ENCODE results near the gene ABCB8. TPM values are rescaled to one million over a fixed set of nuclear protein-coding genes. Genes with fewer than 3 reads are reported as not detected.
A peak's percentile ranks its signal among the peaks of the same experiment; 100 is the strongest.

ABCB8 gene
- polyA plus RNA-seq, 1 donor from 2014 or later: 21.6 TPM

DNA sequence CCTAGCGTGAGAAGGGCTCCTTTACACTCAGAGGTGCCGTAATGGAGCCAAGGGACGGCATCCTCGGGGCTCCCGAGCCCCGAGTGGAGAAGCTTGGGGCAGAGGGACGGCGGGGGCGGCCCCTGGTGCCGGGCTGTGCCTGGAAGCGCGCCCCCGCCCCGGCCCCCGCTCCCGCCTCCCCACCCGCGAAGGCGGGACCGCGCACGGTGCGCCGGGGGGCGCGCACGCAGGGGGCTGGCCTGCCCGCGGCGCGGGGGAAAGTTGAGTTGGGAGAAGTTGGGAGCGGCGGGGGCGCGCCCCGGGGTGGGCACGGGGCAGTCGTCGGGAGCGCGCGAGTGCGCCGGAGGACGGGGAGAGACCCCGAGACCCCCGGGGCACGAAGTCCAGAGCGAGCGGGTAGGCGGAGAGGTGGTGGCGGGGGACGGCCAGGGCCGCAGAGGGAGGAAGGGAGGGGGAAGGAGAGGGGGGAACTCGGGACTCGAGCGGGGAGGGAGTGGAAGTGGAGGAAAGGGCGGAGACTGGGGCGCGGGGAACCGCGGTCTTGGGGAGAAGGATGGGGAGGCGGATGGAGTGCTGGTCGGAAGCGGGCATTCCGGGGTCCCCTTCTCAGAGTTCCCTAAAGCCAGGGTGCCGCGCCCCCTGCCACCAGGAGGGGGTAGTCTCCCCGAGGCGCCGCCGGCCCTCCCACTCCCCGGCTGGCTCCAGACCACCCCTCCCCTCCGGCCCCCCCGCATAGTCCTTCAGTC is 31.3 kb downstream of the ABCB8 start, which contains the start of gene SLC4A2:
TSS of gene SLC4A2 (plus strand) at position 223 of the 746 bp plus-strand sequence. CDS start 2,399 bp downstream, outside the sequence.
- Mint-ChIP-seq H3K4me3 (peak within 1 kb of the TSS; percentile 89 to 99 (median 98)), H3K9me3 (no peaks in the 10 kb centered on the region), H3K27me3 (no peaks in the 10 kb centered on the region), H3K4me1 (peaks cover 9 to 11% (median 9%) of the 10 kb centered on the region in 3 donors), H3K27ac (peak within 1 kb of the TSS; percentile 94 to 96 (median 95)), H3K36me3 (no peaks in the 10 kb centered on the region)

DNA sequence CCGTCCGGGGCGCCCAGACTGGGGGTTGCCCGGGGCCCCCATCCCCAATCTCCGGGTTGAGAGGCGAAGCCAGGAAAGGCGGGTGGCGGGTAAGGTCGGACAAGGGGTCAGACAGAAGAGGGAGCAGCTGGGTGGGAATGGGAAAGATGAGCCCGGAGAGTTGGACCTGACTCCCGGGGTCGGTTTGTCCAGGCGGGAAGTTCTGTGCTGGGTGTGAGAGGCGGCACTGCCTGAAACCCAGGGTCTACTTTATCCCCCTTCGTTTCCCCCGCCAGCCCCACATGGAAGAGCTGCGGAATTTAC is 31.8 kb downstream of the ABCB8 start:
- Mint-ChIP-seq H3K36me3 (no peaks in the 10 kb centered on the region), H3K4me3 (peak overlapping the region; percentile 89 to 99 (median 98)), H3K27me3 (no peaks in the 10 kb centered on the region), H3K9me3 (no peaks in the 10 kb centered on the region), H3K4me1 (peaks cover 9 to 11% (median 9%) of the 10 kb centered on the region in 3 donors), H3K27ac (peak overlapping the region; percentile 23 to 96 (median 31))

GRCh38 chr7:151060416-151061212 is 32.4 kb downstream of the ABCB8 start:
- Mint-ChIP-seq H3K27ac (peak overlapping the region; percentile 10 to 96 (median 23)), H3K9me3 (no peaks in the 10 kb centered on the region), H3K4me3 (peak overlapping the region; percentile 89 to 99 (median 98)), H3K4me1 (peaks cover 9 to 11% (median 9%) of the 10 kb centered on the region in 3 donors), H3K27me3 (no peaks in the 10 kb centered on the region), H3K36me3 (no peaks in the 10 kb centered on the region)

DNA sequence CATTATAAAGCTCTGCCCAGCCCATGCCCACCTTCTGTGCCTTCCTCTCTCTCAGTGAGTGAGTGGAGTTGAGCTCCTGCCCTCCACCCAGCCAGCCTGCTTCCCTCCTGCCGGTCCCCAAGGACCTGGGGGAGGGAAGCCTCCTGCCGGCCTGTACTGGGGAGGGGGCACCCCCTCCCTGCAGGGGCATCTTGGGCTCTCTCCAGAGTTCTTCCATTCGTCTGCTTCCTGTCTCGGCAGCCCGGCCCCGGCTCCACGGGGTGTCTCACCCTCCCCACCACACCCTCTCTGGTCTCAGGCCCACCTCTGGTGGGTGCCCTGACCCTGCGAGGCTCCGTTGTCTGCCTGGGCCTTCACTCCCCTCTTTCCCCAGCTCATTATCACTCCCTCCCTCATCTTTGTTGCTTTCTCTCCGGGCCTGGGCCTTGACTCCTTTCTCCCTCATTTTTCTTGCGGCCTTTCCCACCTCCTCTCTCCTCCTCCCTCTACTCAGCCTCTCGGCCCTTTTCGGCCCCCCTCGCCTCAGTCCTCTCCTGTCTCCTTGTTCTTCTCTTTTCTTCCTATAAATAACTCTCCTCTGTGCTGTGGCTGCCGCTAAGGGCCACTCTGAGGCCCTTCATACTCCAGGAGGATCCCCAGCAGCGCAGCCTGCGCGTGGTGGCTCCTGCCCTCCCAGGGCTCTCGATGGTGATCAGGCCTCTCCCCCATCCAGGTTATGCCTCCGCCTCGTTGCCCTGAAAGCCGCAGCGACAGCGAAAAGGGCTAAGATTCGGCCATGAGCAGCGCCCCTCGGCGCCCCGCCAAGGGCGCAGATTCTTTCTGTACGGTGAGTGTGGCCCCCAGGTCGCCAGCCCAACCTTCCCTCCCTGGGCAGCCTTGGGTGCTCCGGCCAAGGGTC is 33.2 kb downstream of the ABCB8 start:
- Mint-ChIP-seq H3K9me3 (no peaks in the 10 kb centered on the region), H3K4me1 (peaks cover 9 to 11% (median 9%) of the 10 kb centered on the region in 3 donors), H3K4me3 (peak overlapping the region in 2 of 4 donors; percentile 51 to 99), H3K27me3 (no peaks in the 10 kb centered on the region), H3K36me3 (no peaks in the 10 kb centered on the region), H3K27ac (no peak overlapping the region)

GRCh38 chr7:151062111-151062398 is 33.8 kb downstream of the ABCB8 start:
- no peak overlapping the region for H3K27ac Mint-ChIP-seq
- H3K4me1 Mint-ChIP-seq: peaks cover 9% of the 10 kb centered on the region in 3 donors
- H3K4me3 Mint-ChIP-seq: peak overlapping the region in 2 of 4 donors; percentile 23 to 99

DNA sequence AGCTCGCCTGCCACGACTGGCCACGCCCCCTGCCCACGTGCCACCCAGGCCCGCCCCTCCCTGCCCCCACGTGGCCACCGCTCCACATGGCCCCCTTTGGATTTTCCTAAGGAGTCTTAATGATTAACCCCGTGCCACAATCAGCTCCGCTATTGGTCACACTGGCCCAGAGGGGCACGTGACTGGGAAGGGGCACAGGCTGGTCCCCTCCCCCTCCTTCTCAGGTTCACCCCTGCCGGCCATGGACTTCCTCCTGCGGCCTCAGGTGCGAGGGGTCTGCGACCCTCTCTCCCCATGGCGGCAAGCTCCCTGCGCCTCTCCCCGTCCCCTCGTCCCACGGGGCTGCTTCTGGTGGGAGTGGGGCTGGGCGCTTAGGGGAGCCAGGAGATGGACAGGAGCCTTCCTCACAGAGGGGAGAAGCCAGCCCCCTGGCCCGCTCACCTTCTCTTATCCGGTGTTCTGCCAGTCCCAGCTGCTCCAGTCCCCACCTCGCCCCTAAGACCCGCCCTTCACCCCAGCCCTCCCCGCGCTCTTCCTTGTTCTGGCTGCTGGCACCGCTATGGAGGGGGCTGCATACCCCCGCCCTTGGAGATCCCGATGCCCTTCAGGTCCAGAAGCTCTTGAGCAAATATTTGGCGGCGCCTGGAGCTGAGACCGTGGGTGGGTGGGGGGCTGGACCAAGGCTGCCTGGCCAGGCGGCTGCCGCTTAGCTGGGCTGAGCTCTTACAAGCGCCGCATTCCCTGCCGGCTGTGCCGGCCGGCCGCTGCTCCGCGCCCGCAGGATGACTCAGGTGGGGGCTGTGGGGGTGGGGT is 34.4 kb downstream of the ABCB8 start:
- peaks cover 4 to 9% (median 5%) of the 10 kb centered on the region in 3 donors for H3K4me1 Mint-ChIP-seq
- no peaks in the 10 kb centered on the region for H3K9me3 Mint-ChIP-seq
- no peak overlapping the region for H3K4me3 Mint-ChIP-seq
- no peaks in the 10 kb centered on the region for H3K27me3 Mint-ChIP-seq
- H3K27ac Mint-ChIP-seq: no peak overlapping the region
- no peaks in the 10 kb centered on the region for H3K36me3 Mint-ChIP-seq

More at GRCh38 chr7:151062111-151062398, 33.8 kb downstream of the ABCB8 start:
- Mint-ChIP-seq H3K36me3 (no peaks in the 10 kb centered on the region), H3K27me3 (no peaks in the 10 kb centered on the region), H3K9me3 (no peaks in the 10 kb centered on the region)

GRCh38 chr7:151063212-151063561 is 34.9 kb downstream of the ABCB8 start:
- no peak overlapping the region for H3K4me3 Mint-ChIP-seq
- H3K36me3 Mint-ChIP-seq: no peaks in the 10 kb centered on the region
- no peaks in the 10 kb centered on the region for H3K27me3 Mint-ChIP-seq
- H3K4me1 Mint-ChIP-seq: peaks cover 4 to 5% (median 4%) of the 10 kb centered on the region in 3 donors
- H3K27ac Mint-ChIP-seq: peak overlapping the region in 1 of 3 donors; percentile 86
- no peaks in the 10 kb centered on the region for H3K9me3 Mint-ChIP-seq

DNA sequence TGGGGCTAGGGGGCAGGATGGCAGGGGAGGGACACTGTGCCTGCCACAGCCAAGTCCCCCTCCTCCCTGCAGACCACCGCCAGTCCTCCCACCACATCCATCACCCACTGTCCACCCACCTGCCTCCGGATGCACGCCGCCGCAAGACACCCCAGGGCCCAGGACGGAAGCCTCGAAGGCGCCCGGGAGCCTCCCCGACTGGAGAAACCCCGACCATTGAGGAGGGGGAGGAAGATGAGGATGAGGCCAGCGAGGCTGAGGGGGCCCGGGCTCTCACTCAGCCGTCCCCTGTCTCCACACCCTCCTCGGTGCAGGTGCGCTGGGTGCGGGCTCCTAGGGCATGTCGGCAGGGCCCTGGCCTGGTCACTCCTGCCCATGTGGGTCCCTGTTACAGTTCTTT is 36.2 kb downstream of the ABCB8 start:
- peaks cover 0 to 6% (median 0%) of the 10 kb centered on the region in 3 donors for H3K4me1 Mint-ChIP-seq
- no peak overlapping the region for H3K4me3 Mint-ChIP-seq
- H3K36me3 Mint-ChIP-seq: no peaks in the 10 kb centered on the region
- H3K27ac Mint-ChIP-seq: no peak overlapping the region
- no peaks in the 10 kb centered on the region for H3K27me3 Mint-ChIP-seq
- H3K9me3 Mint-ChIP-seq: no peaks in the 10 kb centered on the region

DNA sequence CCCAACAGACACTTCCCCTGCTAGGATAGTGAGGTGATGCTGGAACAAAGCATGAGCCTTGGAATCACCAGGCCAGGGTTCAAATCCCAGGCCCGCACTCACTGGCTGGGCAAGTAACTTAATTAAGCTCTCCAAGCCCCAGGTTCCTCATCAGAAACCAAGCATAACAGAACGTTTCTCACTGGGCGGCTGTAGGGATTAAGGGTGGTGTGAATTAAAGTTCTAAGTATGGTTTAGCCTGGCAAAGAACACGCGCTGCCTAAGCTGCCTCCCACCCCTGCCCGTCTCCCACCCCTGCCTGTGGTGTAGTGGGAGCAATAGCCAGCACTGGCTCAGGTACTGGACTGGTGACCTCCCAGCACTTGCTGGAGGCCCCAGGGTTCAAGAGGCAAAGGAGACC is 36.7 kb downstream of the ABCB8 start:
- H3K27ac Mint-ChIP-seq: no peak overlapping the region
- no peaks in the 10 kb centered on the region for H3K36me3 Mint-ChIP-seq
- no peaks in the 10 kb centered on the region for H3K9me3 Mint-ChIP-seq
- H3K4me1 Mint-ChIP-seq: peaks cover 0 to 6% (median 0%) of the 10 kb centered on the region in 3 donors
- H3K27me3 Mint-ChIP-seq: no peaks in the 10 kb centered on the region
- H3K4me3 Mint-ChIP-seq: no peak overlapping the region

DNA sequence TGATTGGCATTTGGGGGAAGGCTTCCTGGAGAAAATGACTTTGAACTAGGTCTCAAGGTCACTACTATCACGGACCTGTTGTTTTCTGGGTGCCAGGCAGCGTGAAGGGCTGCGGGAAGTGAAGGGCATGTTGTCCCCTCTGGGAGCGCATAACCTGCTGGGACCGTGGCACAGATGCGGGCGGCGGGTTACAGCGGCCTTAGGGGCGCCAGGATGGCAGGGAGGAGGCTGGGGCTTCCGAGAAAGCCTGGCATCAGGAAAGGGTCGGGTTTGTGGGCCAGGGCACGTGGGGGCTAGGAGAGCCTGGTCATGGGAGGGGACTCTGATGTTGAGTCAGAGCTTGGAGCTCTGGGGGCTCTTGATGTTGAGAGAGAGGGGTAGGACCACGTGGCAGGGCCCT is 37.3 kb downstream of the ABCB8 start:
- Mint-ChIP-seq H3K9me3 (no peaks in the 10 kb centered on the region), H3K27me3 (no peaks in the 10 kb centered on the region), H3K4me1 (peaks cover 0 to 6% (median 0%) of the 10 kb centered on the region in 3 donors), H3K4me3 (no peak overlapping the region), H3K36me3 (no peaks in the 10 kb centered on the region), H3K27ac (no peak overlapping the region)

DNA sequence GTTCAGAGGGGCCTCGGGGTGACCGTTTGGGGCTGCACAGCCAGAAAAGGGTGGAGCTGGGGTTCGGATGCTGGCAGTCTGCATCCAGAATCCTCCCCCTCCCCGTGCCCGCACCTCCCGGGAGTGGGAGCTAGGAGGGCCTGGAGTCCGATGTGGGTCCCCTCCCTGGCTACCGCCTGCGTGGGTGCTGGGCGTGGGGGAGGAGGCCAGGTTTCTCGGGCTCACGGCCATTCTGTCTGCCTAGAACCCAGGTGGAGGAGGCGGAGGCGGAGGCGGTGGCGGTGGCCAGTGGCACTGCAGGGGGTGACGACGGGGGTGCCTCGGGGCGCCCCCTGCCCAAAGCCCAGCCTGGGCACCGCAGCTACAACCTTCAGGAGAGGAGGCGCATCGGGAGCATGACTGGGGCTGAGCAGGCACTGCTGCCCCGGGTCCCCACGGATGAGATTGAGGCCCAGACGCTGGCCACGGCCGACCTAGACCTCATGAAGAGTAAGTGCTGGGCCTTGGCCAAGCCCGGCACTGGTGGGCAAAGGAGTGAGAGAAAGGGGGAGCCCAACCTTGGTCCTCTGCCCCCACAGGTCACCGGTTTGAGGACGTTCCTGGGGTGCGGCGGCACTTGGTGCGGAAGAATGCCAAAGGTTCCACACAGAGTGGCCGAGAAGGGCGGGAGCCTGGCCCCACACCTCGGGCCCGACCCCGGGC is 38.2 kb downstream of the ABCB8 start:
- H3K27me3 Mint-ChIP-seq: no peaks in the 10 kb centered on the region
- H3K4me1 Mint-ChIP-seq: peaks cover 0 to 5% (median 0%) of the 10 kb centered on the region in 3 donors
- no peaks in the 10 kb centered on the region for H3K36me3 Mint-ChIP-seq
- no peaks in the 10 kb centered on the region for H3K9me3 Mint-ChIP-seq
- no peak overlapping the region for H3K27ac Mint-ChIP-seq
- H3K4me3 Mint-ChIP-seq: no peak overlapping the region

DNA sequence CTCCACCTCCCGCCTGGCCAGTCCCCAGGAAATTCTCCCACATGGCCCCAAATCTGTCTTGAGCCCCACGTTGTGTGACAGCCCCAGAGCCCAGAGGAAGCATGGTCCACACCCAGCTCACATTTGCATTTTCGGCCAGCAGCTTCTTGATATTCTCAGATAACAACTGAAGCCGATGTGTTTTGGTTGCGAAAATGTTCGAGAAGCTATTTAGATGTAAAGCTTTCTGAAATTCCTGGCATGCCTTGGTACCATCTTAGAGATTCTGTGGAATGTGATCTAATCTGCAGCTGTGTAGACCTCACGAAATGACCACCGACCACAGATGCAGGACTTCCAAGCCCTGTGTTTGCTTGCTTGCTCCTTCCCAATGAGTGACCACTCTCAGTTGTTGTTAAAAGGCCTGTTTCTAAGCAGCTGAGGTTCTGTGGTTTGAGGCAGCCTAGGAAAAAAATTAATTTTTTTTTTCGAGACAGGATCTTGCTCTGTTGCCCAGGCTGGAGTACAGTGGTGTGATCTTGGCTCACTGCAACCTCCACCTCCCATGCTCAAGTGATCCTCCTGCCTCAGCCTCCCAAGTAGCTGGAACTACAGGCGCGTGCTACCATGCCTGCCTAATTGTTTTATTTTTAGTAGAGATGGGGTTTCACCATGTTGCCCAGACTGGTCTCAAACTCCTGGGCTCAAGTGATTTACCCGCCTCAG is 40.0 kb downstream of the ABCB8 start:
- Mint-ChIP-seq H3K27ac (no peak overlapping the region), H3K9me3 (no peaks in the 10 kb centered on the region), H3K4me3 (no peak overlapping the region), H3K36me3 (no peaks in the 10 kb centered on the region), H3K27me3 (no peaks in the 10 kb centered on the region), H3K4me1 (peaks cover 0 to 2% (median 0%) of the 10 kb centered on the region in 3 donors)

GRCh38 chr7:151069841-151070573 is 41.8 kb downstream of the ABCB8 start:
- Mint-ChIP-seq H3K36me3 (peaks cover 1% of the 10 kb centered on the region), H3K27ac (no peak overlapping the region), H3K27me3 (no peaks in the 10 kb centered on the region), H3K9me3 (no peaks in the 10 kb centered on the region), H3K4me1 (peaks cover 0 to 2% (median 0%) of the 10 kb centered on the region in 3 donors), H3K4me3 (peak overlapping the region in 1 of 4 donors; percentile 22)

Measured in IgD-negative memory B cell (primary cell).